GM21619 (cell line): ENCODE measurements around the gene VDAC2.
"Not testable (repeated sequence)": the region's sequence is repeated elsewhere in the genome, so short reads cannot be mapped to it uniquely, and the experiment has no call there.

Experiments used
- ATAC-seq: cut with Tn5 transposase; IDR thresholded peaks from one replicate; pipeline ENCODE4 v1.9.1; 2021; ENCODE audit not compliant: unreplicated experiment

Gene VDAC2

GRCh38 chr10:75210282-75211006 is at the start of gene VDAC2:
TSS of gene VDAC2 (plus strand) at chr10:75210796. CDS start at chr10:75211159, 363 bp downstream.
- ATAC-seq, result peak; percentile 84

- peak; percentile 97 for ATAC-seq
Observed at GRCh38 chr10:75165684-75166622, 44.6 kb upstream of the VDAC2 start.

GRCh38 chr10:75166623-75166972 is 44.0 kb upstream of the VDAC2 start:
- peak; percentile 27 for ATAC-seq

- ATAC-seq, result no peak
Observed at GRCh38 chr10:75168275-75168674, 42.3 kb upstream of the VDAC2 start.

- ATAC-seq, result no peak
Observed at GRCh38 chr10:75170215-75170614, 40.4 kb upstream of the VDAC2 start.

GRCh38 chr10:75175046-75175445 is 35.5 kb upstream of the VDAC2 start:
- no peak for ATAC-seq

GRCh38 chr10:75176046-75176445 is 34.5 kb upstream of the VDAC2 start:
- no peak for ATAC-seq

GRCh38 chr10:75176736-75177135 is 33.9 kb upstream of the VDAC2 start:
- ATAC-seq, result no peak

- no peak for ATAC-seq
Observed at GRCh38 chr10:75179657-75180177, 30.9 kb upstream of the VDAC2 start.

GRCh38 chr10:75180592-75180991 is 30.0 kb upstream of the VDAC2 start:
- ATAC-seq, result no peak

GRCh38 chr10:75181073-75181472 is 29.5 kb upstream of the VDAC2 start:
- ATAC-seq, result no peak

- ATAC-seq, result no peak
Observed at GRCh38 chr10:75186310-75186709, 24.3 kb upstream of the VDAC2 start.

GRCh38 chr10:75187961-75188426 is 22.6 kb upstream of the VDAC2 start:
- peak; percentile 64 for ATAC-seq

- not testable (repeated sequence) for ATAC-seq
Observed at GRCh38 chr10:75188522-75188921, 22.1 kb upstream of the VDAC2 start.

GRCh38 chr10:75189266-75190096 is 21.1 kb upstream of the VDAC2 start:
- no peak for ATAC-seq

GRCh38 chr10:75191821-75192568 is 18.6 kb upstream of the VDAC2 start:
- no peak for ATAC-seq

GRCh38 chr10:75194625-75195024 is 16.0 kb upstream of the VDAC2 start:
- ATAC-seq, result not testable (repeated sequence)

- ATAC-seq, result no peak
Observed at GRCh38 chr10:75195035-75195763, 15.4 kb upstream of the VDAC2 start.

- no peak for ATAC-seq
Observed at GRCh38 chr10:75197066-75197465, 13.5 kb upstream of the VDAC2 start.
